HG02970 (cell line): ENCODE data around the gene RTN4R.

Source experiments
- ATAC-seq: cut with Tn5 transposase; IDR thresholded peaks from one replicate; pipeline ENCODE4 v1.9.1; 2021; ENCODE audit warnings: mild to moderate bottlenecking, moderate library complexity, moderate number of reproducible peaks; ENCODE audit not compliant: unreplicated experiment, low FRiP score

The RTN4R gene

DNA sequence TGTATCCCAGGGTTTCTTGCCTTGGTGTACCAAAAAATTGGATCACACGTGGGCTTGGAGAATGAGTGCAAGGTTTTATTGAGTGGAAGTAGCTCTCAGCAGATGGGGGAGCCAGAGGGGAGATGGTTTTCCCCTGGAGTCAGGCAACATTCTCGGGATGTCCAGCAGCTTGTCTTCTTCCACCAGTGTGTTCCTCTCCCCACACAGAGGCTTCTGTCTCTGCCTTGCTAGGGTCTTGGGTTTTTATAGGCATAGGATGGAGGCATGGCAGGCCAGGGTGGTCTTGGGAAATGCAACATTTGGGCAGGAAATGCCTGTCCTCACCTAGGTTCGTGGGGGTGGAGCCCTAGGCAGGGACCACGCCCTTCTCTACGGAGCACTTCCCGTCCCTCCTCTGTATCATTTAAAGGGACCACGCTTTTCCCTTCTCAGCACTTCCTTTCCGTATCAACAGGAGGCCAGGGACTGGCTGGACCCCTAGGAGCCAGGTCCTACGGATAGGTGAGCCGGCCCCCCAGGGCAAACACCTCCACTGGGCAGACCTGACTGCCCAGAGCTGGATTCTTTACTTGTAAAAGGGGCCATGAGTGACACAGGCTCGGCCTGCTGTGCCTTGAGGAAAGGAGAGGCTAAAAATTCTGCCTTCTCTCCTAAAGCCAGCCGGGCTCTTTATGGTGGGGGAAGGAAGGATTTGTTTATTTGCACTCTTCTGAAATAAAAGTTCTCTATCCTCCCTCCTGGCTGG lies 62.0 kb downstream of the RTN4R start:
- ATAC-seq, result no peak

DNA sequence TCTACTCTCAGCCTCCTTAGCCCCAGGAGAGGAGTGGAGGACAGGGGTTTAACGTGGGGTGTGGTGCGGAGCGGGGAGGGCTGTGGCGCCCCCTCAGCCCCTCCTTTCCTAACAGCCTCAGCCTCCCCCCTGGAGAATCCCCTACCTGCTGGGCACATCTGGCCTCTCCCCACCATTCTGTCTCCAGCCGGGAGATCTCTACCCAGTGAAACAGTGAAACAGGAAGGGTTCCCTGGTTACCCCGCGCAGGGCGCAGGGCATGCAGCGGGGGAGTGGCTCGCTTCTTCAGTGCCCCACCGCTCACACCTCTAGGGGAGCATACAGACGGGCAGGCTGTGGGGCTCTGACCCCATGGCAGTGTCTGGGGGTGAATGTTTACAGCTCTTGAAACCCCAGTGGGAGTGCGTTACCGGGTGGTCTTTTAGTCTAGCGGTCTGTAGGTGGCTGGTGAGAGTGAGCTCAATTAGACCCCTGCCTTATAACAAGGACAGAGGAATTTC lies 62.6 kb downstream of the RTN4R start:
- ATAC-seq, result no peak

DNA sequence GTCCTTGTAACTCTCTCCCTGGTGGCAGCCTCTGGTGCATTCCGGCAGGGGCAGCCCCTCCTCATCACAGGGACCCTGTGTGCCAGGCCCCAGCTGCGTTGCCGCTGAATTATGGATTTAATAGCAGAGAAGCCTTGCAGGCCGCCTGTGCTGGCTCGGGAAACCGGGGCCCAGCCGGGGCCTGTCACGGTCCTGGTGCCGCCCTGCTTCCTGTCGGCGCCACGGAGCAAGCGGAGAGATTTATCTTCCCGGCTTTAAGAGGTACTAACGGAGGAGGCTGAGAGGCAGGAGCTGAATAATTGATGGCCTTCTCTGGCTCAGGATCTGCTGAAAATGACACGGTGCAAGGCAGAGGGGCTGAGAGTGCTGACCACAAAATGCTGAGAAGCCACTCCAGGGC lies 63.3 kb downstream of the RTN4R start:
- ATAC-seq, result no peak

DNA sequence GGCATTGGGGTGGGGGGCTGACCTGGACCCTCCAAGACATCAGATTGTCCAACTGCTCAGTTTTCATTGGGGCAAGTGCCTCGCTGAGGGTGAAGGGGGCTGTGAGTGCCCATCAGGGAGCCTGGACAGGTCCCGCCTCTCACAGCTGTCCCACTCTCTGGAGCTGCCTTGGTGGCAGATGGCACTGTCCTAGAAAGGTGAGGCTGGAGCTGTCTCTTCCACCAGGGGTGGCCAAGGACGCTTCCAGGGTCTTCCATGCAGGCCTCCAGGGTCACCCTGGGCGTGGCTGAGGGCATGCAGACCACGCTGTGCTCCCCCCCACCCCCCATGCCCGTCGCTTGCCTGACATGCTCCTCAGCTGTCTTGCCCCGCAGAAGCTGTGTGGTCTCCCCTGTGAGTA lies 63.8 kb downstream of the RTN4R start:
- no peak for ATAC-seq

DNA sequence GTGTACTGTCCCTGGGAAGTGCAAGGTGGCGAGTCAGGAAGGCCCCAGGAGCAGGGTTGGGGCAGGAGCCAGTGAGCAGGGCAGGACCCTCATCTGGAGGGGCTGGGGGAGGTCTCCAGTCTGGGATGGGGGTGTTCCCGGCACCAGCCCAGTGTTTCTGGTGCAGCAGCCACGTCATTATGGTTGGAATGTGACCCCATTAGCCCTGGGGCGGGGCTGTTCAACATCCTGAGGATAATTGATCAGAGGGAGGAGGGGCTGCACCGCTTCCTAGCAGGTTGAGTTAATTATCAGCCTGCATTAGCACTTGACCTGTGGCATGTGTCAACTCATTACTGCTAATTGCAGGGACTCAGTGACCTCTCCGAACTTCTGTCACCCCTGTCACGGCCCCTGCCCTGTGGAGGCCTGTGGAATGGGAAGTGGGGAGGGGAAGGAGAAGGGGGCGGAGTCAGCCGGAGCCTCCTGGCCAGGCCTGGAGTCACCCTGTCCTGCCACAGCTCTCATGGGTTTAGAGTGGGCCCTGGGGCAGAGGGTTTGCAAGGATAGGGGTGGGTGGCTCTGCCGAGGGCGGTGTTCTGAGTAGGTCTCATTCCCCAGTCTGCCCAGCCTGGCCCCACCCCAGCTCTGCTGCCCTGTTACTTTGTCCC lies 64.4 kb downstream of the RTN4R start:
- ATAC-seq, result no peak

DNA sequence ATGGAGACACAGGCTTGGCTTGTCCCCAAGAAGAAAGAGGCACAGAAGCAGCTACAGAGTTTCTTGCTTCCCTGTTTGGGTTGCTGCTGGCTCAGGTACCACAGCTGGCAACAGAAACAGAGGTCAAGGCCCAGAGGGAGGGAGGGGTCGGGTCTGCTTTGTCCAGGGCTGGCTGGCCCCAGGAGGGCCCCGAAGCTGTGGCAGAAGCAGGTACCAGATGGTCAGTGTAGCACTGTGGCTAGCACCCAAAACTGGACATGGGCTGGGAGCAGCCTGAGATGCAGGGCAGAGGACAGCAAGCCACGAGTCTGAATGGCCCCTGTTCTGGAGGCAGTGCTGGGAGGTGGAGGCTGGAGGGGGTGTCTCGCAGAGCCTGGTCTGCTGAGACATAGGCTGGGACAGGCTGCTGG lies 65.0 kb downstream of the RTN4R start:
- ATAC-seq, result no peak

DNA sequence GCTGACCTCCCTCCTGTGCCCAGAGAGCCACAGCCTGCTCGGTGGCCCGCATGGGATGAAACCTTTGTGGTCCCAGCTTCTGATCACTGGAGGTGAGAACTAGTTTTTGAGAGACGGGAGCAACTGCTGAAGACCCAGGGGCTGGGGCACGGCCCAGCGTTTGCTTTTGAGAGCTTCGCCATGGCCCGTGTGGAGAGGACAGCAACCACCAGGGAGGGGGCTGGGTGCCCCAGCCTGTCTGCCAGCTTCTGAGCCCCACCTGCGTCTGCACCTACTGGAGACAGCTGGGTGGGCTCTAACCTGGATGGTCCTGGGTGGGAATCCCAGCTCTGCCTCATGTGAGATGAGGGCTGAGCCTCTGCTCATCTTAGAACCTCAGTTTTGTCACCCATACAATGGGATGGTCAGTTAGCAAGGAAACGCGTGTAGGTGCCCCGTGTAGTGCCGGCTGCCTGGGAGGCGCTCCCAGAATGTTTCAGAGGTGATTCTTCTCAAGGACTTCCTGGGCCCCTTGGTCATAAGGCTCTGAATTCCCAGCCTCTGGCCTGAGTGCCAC lies 66.2 kb downstream of the RTN4R start:
- ATAC-seq, result no peak

DNA sequence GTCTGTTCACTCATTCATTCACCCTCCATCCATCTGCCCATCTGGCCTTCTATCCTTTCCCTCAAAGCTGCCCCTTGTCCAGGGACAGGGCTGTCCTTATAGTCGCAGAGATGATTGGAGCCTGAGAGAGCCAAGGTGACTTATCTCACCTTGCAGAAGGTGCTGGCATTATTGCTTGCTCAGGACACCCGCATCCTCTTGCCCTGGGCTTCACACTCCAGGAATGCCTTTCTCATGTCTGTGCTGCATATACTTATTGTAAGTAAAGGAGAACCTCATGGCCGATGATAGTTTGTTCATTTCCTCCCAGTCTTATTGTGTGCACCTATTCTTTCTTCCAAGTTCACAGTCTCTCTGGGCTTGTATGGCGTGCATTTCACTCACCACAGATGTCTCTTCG lies 68.2 kb downstream of the RTN4R start:
- no peak for ATAC-seq

DNA sequence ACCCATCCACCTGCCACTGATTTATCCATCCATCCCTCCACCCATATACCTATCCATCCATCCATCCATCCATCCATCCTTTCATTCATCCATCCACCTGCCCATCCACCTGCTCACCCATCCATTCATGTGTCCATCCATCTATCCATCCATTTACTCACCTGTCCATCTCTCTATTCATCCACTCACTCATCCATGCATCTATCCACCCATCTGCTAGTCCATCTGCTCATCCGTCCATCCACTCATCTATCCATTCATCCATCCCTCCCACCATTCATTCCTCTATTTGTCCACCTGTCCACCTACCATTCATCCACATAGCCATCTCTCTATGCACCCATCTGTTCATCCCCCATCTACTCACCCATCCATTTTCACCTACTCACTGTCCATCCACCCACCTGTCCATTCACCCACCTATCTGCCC lies 68.7 kb downstream of the RTN4R start:
- ATAC-seq, result no peak

DNA sequence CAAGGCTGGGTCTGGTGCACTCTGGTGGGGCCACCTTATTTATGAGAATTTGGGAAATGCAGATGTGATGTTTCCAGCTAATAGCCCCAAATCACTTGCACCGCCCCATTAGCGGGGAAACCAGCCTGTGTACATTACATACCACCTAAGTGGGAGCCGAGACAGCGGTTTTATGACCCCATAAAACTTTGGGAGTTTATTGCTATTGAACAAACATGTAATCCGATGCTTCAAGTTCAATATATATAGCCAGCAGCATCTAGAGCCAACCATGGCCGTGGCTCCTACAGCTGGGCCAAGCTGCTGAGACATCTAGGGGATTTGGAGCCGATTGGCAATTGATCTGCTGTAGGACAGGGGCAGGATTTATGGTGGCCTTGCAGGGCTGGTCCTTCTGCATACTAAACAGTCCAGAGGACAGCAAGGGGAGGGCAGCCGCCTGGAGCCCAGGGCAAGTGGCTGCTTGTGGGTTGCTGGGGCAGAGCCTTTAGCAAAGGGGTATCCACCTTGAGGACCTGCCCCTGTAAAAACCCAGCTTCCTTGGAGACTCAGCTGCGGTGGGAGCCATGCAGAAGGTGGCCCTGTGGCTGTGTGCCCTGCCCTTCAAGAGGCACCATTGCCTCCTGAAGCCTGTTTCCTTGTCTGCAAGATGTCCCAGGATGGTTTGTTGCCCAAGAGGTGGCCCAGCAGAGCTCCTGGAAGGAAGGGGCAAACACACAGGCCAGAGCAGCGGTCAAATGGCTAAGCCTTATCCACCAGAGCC lies 69.4 kb downstream of the RTN4R start:
- ATAC-seq, result no peak

DNA sequence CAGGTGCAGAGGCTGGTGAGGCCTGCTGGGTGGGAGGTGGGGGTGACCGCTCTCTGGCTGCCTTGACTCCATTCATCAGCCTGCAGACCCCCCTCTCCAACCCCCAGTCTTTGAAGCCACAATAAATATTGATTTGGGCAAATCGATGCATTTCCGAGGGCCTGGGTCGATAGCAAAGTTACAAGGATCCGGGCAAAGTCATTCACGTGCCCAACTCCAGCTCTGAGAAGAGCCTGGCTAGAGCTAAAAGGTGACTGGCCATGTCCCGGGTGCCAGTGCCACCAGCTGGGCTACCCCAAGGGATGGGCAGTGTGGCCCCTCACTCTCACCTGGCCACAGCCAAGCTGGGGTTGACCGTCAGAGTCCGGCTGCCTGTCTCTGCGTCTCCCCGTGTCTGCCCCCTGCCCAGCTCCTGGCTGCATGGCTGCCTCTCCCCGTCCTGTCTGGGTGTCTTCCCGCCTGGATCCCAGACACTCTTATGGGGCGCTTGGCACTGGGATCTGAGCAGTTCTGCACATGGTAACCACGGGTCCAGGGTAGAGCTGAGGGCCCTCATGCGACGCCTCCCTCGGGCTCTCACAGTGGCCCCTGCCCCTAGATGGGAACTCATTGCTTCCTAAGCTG lies 70.6 kb downstream of the RTN4R start:
- no peak for ATAC-seq

DNA sequence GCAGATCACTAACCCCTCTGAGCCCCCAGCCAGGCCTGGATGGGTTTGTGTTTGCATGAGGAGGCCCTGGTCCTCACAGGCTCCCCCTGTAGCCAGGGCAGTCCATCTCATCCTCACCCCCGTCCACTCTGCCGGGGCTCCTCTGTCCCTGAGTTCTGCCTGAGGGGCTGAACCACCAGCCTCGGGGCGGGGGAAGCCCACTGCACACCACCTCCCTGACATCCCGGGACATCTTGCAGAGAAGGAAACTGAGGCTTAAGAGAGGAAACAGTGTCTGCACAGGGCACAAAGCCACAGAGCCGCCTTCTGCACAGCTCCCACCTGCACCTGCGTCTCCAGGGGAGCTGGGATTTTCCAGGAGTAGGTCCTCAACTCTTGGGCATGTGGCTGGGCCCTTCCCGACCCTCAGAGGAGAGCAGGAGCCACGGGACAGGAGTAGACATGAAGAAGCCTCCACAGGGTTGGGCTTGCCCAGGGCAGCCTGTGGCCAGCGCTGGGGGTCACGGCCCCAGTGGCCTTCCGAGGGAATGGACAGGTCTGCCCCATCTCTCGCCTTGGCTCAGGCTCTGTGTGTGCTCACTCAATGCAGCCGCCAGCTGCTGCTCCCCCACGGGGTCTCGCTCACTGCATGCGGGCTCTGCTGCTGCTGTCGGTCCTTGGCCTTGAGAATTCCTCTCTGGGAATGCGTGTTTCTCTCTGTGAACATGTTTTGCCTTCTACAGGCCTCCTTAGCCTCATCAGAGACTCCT lies 71.8 kb downstream of the RTN4R start:
- ATAC-seq, result no peak

DNA sequence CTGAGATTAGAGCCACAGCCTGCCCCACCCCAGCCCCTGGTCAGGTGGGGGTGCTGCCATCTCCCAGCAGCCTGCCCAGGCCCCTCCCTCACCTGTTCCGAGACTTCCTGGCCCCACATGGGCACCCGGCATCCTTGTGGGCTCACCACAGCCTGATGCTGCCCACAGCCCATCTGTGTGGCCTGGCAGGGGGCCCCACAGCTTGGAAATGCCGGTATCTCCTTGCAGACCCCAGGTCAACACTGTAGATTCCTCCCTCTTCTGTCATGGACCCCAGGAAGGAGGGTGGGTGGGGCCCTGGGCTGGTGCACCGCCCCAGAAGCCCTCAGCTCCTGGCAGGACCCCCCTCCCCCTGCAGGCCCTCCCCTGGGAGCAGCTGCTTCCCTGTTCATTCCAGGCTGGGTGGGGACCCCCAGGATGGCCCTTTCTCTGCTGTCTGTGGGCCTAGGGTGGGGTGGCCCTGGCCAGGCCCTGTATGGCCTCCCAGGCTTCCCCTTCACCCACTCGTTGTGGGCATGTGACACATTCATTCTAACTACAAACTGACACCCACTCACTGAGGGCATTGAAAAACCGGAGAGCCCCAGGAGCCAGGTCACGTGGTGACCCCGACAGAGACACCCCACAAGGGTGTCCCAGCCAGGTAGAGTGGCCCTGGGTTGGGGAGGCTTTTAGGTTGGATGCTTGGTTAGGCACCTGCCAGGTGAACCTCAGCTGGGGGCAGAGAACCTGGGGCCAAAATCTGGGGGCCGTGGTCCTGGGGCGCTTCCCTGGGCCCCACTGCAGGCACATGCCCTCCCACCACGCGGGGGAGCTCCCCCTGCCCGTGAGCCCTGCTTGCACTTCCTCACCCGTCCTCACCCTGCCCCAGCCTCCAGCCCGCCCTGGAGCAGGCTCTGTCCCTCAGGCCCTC lies 73.2 kb downstream of the RTN4R start:
- no peak for ATAC-seq

DNA sequence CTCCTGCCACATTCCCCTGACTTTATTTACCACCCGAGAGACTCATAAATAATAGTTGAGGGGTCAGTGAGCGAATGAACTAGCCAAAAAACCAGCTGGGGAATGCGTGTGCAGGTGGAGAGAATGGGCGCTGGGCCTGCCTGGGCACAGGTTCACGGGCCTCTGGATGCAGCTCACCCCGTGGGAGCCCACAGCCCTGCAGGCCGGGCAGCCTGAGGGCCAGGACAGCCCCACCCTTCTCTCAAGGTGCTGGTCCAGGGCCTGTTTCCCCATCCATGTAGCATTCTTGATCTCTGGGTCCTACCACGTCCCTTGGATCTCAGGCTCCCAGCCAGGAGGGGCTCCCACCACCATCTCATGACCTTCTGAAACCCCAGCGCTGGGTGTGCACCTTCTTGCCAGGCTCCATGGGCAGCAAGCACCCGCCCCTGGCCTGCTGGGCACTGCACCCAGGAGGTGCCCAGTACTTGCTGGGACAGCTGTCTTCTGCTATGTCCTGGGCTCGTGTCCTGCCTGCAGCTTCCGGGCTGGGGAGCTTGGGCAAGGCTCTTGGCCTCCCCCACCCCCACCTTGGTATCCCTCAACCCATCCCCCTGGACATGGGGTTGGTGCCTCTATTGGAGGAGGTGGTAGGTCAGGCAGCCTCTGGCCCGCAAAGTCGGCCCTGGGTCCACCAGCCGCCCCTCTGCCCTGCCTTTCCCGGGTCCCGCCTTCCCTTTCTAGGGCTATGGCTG lies 74.2 kb downstream of the RTN4R start:
- no peak for ATAC-seq

DNA sequence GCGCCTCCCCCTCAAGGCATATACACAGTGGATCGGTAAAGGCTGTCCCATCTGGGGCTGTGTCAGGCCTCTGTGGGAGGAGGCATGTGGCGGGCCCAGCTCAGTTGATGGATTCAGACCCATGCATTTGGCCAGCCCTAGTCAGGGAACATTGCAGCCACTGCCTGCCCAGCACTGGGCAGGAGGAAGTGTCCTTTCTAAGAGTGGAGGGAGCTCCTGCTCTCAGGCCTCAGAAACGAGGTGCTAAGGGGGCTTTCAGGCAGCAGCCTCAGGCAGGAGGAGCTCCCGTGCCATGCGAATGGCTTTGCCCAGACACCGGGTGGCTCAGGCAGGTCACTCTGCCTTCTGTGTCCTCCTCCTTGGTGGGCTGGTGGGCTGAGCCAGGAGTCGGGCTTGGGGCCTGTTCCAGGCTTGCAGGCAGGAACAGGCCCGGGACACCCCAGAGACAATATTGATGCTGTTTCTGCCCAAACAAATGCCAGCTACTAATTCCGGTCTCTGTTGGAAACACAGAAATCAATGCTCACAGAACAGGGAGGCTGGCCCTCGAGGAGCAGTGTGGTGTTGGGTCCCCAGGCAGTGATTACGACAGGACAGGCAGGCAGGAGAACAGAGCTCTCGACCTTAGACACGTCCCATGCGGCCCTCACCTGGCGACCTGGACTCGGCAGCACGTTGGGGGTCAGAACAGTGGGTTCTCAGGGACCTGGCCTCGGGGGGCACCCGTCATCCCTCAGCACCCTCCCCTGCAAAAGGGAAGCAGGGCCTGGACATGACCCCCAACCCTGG lies 75.0 kb downstream of the RTN4R start:
- ATAC-seq, result no peak

DNA sequence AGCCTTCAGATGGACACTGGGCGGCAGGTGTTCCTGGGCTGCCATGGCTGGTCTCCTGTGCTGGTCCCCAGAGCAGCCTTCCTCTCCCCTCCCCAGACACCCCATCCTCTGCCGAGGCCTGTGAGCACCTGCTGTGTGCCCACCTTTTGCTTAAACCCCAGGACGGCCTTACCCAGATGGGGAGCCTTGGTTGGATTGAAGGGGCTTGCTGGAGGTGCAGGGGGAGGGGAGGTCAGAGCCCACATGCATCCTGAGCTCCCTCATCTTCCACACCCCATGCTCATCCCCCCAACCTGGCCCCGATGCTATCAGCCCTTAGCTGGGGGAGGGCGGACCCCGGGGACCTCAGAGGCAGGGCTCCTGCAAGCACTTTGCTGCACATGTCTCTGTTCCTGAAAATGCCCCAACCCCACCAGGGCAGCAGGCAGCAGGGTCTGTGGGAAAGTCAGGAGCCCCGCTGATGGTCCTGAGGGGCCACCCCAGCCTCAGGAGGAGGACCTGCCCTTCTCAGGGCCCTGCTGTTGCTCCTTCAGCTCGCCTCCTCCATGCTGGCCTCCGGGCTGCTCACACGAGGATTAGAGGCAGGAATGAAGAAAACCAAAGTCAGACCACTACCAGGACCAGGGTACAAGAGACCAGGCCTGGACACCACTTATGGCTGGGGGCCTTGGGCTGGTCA lies 75.7 kb downstream of the RTN4R start:
- no peak for ATAC-seq

DNA sequence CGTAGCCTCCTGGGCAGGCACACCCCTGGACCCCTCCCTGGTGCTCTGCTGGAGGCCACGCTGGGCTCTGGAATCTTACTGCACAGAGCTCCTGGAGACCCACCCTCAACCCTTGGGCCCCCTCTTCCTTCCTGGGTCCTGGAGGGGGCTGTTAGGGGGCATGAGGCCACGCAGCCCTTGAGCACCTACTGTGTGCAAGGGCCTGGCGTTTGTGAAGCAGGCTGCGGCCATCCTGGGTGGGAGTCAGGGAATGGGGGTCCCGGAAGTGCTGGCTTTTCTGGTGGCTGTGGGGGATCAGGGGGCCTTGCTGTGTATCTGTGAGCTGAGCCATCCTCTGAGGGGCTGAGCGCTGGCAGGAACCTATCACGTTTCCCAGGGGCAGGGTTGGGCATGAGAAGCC lies 76.3 kb downstream of the RTN4R start:
- no peak for ATAC-seq
